Muscle layer of colon (tissue), 2 donors: ENCODE data around the gene LRRK1.

Source experiments
- H3K27ac ChIP-seq: one replicate; pipeline ENCODE4 v1.7.0; 2013; ENCODE audit warnings: low read depth, mild to moderate bottlenecking, low read length, moderate library complexity
- H3K27me3 ChIP-seq, 2 donors: one replicate each; pipeline ENCODE4 v1.7.0; 2013; ENCODE audit warnings: low read length in 2 of 2, mild to moderate bottlenecking in 2 of 2; ENCODE audit not compliant: insufficient read depth in 2 of 2, control insufficient read depth in 1 of 2
- H3K36me3 ChIP-seq: one replicate; pipeline ENCODE4 v1.7.0; 2013; ENCODE audit warnings: mild to moderate bottlenecking, low read length; ENCODE audit not compliant: insufficient read depth
- H3K4me1 ChIP-seq: one replicate; pipeline ENCODE4 v1.7.0; 2013; ENCODE audit warnings: mild to moderate bottlenecking, low read length; ENCODE audit not compliant: insufficient read depth
- H3K4me3 ChIP-seq, 2 donors: one replicate each; pipeline ENCODE4 v1.7.0; 2013; ENCODE audit warnings: low read length in 2 of 2, low read depth in 1 of 2, mild to moderate bottlenecking in 1 of 2, moderate library complexity in 1 of 2
- H3K9ac ChIP-seq: one replicate; pipeline ENCODE4 v1.7.0; 2013; ENCODE audit warnings: low read length
- H3K9me3 ChIP-seq: one replicate; pipeline ENCODE4 v1.7.0; 2013; ENCODE audit warnings: mild to moderate bottlenecking, low read length
- donor health status: abdominal sarcoma.
- donor health status: Adenocarcinoma of cecum.

LRRK1 gene

GRCh38 chr15:100893964-100894295 is 25.2 kb upstream of the LRRK1 start:
- Histone ChIP-seq H3K27me3 (no peaks in the 10 kb centered on the region), H3K9ac (no peak overlapping the region), H3K9me3 (no peaks in the 10 kb centered on the region), H3K27ac (no peak overlapping the region), H3K36me3 (peaks cover 7% of the 10 kb centered on the region), H3K4me3 (no peak overlapping the region), H3K4me1 (peaks cover 10% of the 10 kb centered on the region)

DNA sequence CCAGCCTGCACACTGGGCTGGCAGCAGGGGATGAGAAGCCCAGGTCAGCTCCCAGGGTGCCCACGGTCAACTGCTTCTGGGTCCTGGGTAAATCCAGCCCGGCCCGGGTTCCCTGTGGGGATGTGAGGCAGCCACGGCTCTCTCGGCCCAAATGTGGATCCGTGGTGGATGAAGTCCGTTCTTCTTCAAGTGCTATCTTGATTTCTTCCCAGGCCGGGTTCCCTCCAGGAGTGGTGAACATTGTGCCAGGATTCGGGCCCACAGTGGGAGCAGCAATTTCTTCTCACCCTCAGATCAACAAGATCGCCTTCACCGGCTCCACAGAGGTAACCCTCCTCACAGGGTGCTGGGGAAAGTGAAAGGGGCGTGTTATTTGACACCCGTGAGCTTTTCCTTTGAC is 23.4 kb upstream of the LRRK1 start:
- H3K27ac ChIP-seq = no peak overlapping the region
- peaks cover 8% of the 10 kb centered on the region for H3K4me1 ChIP-seq

GRCh38 chr15:100897221-100898151 is 21.7 kb upstream of the LRRK1 start:
- Histone ChIP-seq H3K4me3 (no peak overlapping the region), H3K4me1 (peaks cover 23% of the 10 kb centered on the region), H3K27ac (no peak overlapping the region), H3K9ac (no peak overlapping the region), H3K27me3 (no peaks in the 10 kb centered on the region), H3K36me3 (peaks cover 4% of the 10 kb centered on the region), H3K9me3 (no peaks in the 10 kb centered on the region)

More for the DNA sequence above, 23.4 kb upstream of the LRRK1 start:
- Histone ChIP-seq H3K9me3 (no peaks in the 10 kb centered on the region), H3K36me3 (peaks cover 4% of the 10 kb centered on the region), H3K4me3 (no peak overlapping the region), H3K9ac (no peak overlapping the region), H3K27me3 (no peaks in the 10 kb centered on the region)

DNA sequence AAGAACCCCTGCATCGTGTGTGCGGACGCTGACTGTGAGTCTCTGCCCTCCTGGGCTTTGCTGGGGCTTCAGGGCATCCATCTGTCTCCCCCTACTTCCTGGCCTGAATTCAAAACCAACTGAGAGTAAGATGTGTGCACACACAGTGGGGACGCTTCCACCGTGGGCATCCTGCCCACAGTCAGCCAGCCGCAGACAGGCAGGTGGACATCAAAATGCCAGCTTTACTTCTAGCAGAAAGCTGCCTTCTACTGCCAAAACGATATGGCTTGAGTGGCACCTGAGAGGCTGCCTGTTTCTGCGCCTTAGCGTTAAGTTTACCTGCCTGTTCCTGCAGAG is 21.0 kb upstream of the LRRK1 start:
- Histone ChIP-seq H3K27ac (no peak overlapping the region), H3K4me1 (peaks cover 30% of the 10 kb centered on the region), H3K9ac (no peak overlapping the region), H3K27me3 (no peaks in the 10 kb centered on the region), H3K36me3 (peaks cover under 1% of the 10 kb centered on the region), H3K4me3 (no peak overlapping the region), H3K9me3 (no peaks in the 10 kb centered on the region)

DNA sequence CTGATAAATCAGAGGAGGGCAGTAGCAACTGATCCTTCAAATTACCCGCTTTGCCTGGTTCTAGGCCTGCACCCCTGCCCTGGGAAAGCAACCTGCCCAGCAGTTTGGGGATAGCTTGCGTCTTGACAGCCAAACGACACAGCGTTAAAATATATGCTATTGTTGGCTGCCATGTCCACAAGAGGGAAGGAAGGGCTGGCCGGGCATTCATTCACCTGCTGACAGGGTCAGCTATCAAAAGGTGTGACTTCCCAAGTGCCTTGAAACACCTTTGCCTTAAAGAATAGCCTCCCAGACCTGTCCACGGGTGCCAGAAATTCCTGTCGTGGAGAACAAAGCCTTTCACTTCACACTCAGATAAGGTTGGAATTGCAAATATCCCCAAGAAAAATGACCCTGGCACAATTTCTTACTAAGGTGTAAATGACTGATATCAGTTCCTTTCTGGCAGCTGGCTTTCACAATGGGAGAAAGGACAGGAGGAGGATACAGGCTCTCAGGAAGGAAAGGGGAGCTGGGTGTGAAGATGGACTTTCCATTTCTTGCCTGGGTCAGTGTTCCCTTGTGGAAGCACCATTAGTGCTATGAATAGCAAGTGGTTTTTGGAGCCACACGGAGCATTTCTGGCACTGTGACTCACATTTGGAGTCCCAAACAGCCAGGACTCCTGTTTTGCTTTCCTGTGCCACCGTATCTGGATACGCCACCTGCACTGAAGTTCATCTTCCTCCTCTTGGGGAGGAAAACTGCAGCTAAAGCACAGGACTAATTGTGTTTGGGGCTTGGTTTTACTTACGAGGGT is 20.3 kb upstream of the LRRK1 start:
- H3K4me1 ChIP-seq = peaks cover 34% of the 10 kb centered on the region
- H3K9me3 ChIP-seq = no peaks in the 10 kb centered on the region
- no peak overlapping the region for H3K27ac ChIP-seq

GRCh38 chr15:100899601-100900000 is 19.6 kb upstream of the LRRK1 start:
- Histone ChIP-seq H3K9me3 (no peaks in the 10 kb centered on the region), H3K9ac (no peak overlapping the region), H3K27me3 (no peaks in the 10 kb centered on the region), H3K36me3 (no peaks in the 10 kb centered on the region), H3K27ac (no peak overlapping the region), H3K4me1 (peaks cover 34% of the 10 kb centered on the region), H3K4me3 (no peak overlapping the region)

More for the DNA sequence above, 20.3 kb upstream of the LRRK1 start:
- no peaks in the 10 kb centered on the region for H3K27me3 ChIP-seq
- H3K9ac ChIP-seq = no peak overlapping the region
- H3K4me3 ChIP-seq = no peak overlapping the region
- H3K36me3 ChIP-seq = no peaks in the 10 kb centered on the region

DNA sequence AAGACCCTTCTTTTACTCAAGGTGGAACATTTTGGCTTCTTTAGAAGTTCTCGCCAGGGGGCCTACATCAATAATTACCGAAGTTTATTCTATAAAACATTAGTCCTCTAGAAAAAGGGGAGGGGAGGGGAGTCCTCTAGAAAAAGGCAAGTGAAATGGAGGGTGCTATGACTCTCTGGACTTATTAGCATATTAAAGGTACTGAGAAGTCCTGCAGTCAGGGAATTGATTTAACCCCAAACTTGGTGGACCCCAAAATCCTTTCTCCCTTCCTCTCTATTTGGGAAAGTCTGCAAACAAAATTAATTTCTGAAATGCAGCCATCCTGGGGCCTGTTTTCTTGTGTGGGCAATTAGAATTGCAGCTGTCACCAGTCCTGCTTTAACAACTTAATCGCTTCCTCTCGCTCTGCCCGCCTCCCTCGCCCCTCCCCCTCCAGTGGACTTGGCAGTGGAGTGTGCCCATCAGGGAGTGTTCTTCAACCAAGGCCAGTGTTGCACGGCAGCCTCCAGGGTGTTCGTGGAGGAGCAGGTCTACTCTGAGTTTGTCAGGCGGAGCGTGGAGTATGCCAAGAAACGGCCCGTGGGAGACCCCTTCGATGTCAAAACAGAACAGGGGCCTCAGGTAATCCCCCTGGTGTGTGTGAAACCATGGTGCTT is 18.9 kb upstream of the LRRK1 start:
- no peaks in the 10 kb centered on the region for H3K9me3 ChIP-seq

DNA sequence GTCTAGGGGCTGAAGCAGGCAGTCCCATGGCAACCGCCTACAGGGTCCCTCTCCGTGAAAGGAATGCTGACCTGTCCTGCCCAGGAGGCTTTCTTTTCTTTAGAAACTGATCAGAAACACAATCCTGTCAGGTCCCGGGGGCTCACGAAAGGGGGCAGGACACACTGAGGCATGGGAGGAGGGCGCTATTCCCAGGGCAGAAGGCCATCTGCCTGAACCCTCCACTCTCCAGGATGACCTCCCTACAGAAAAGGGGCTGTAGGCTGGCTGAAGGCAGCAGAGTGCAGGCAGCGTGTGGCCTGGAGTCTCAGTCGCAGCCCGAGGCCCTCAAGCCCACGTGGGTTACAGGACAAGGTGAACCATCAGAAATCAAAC is 18.4 kb upstream of the LRRK1 start:
- no peaks in the 10 kb centered on the region for H3K9me3 ChIP-seq
- no peak overlapping the region for H3K9ac ChIP-seq
- H3K4me1 ChIP-seq = peaks cover 34% of the 10 kb centered on the region
- no peaks in the 10 kb centered on the region for H3K27me3 ChIP-seq
- no peak overlapping the region for H3K4me3 ChIP-seq
- peak overlapping the region; percentile 94 for H3K27ac ChIP-seq
- H3K36me3 ChIP-seq = no peaks in the 10 kb centered on the region

More for the DNA sequence above, 18.9 kb upstream of the LRRK1 start:
- H3K36me3 ChIP-seq = no peaks in the 10 kb centered on the region
- H3K4me3 ChIP-seq = no peak overlapping the region
- H3K4me1 ChIP-seq = peaks cover 34% of the 10 kb centered on the region
- peak overlapping the region; percentile 94 for H3K27ac ChIP-seq
- no peaks in the 10 kb centered on the region for H3K27me3 ChIP-seq
- no peak overlapping the region for H3K9ac ChIP-seq

GRCh38 chr15:100901296-100901695 is 17.9 kb upstream of the LRRK1 start:
- H3K4me1 ChIP-seq = peaks cover 34% of the 10 kb centered on the region
- H3K9me3 ChIP-seq = no peaks in the 10 kb centered on the region
- H3K27ac ChIP-seq = peak overlapping the region; percentile 94
- H3K36me3 ChIP-seq = no peaks in the 10 kb centered on the region
- no peak overlapping the region for H3K4me3 ChIP-seq
- no peak overlapping the region for H3K9ac ChIP-seq
- H3K27me3 ChIP-seq = no peaks in the 10 kb centered on the region

DNA sequence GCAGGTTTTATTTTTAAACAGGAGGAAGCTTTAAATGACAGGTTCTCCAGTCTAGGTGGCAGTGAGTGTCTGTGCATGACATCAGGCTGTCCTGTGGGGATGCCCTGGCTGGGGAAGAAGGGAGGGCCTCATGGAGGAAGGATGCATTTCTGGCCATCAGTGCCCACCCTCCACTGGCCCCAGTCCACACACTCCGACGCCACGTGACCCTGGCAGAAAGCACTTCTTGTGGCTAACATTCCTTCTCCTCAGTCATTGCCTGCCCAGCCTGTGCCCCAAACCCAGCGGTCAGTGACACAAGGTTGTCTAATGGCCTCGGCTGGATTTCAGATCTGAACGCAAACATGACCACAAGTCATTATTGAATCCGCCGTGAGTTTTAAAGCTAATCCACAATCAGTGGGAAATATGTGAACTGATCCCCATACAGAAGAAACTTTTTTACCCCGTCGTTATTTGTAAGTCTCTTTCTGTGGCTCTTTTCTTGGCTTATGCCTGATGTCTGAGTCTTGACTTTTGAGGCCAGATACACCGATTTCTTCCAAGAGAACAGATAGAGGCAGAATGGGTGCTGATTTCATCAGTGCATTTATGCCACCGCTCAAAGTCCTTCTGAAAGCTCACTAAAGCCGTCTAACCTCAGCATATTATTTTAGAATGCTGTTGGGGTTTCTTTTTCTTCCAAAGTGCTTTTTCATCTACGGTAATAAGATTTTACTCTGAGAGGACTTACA is 17.3 kb upstream of the LRRK1 start:
- peak overlapping the region; percentile 12 to 56 for H3K4me3 ChIP-seq
- H3K27me3 ChIP-seq = no peaks in the 10 kb centered on the region
- H3K36me3 ChIP-seq = no peaks in the 10 kb centered on the region
- H3K4me1 ChIP-seq = peaks cover 34% of the 10 kb centered on the region
- peak overlapping the region; percentile 62 for H3K9ac ChIP-seq
- peak overlapping the region; percentile 94 for H3K27ac ChIP-seq
- H3K9me3 ChIP-seq = no peaks in the 10 kb centered on the region
